Measurements from ENCODE around the gene B3GLCT. TPM values are rescaled to one million over a fixed set of nuclear protein-coding genes. Genes with fewer than 3 reads are reported as not detected.

The B3GLCT gene
- total RNA-seq, 1 experiment from 2014 or later: 3.9 TPM

DNA sequence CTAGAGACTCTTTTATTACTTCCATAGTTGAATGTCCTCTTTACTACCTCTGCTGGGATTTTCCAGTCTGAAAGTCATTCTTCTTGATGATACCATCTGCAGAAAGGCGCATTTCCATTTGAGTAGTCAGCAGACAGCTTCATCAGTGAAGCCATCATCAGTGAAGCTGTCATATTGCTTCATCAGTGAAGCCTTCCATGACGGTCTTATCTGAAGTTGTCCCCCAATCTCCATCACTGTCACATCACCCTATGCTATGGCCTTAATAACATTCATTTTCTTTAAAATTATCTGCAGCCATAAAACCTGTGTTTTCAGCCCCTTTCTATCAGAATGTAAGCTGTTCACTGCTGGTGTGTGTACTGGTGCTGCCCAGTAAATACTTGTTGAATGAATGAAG, 151.6 kb downstream of the B3GLCT start:
- intact Hi-C loops (cut with micrococcal nuclease): no loop called here
- Histone ChIP-seq H3K4me2 (ENCODE audit: low read length) (no peak overlapping the region), H3K9ac (ENCODE audit: low read length) (no peak overlapping the region), H2AFZ (ENCODE audit: low read depth, low read length, poor library complexity, severe bottlenecking) (no peak overlapping the region), H3K4me1 (ENCODE audit: control insufficient read depth in 1 of 2, insufficient read depth in 2 of 2, low read length in 2 of 2) (no peaks in the 10 kb centered on the region), H3K79me2 (ENCODE audit: insufficient read depth, low read length) (no peaks in the 10 kb centered on the region), H3K27me3 (ENCODE audit: insufficient read depth, low read length) (peaks cover 24% of the 10 kb centered on the region), H3K27ac (ENCODE audit: low read depth, low read length) (no peak overlapping the region), H3K4me3 (replicated peaks in 1 of 2; ENCODE audit: low read depth in 1 of 2, low read length in 2 of 2) (no peak overlapping the region), H3K9me2 (ENCODE audit: insufficient read depth) (no peaks in the 10 kb centered on the region), H3K36me3 (ENCODE audit: control insufficient read depth in 1 of 2, insufficient read depth in 2 of 2, low read length in 2 of 2) (no peaks in the 10 kb centered on the region), H4K20me1 (ENCODE audit: insufficient read depth) (no peaks in the 10 kb centered on the region), H3K9me3 (ENCODE audit: control insufficient read depth in 1 of 2, insufficient read depth in 1 of 2, low read depth in 1 of 2, low read length in 2 of 2) (no peaks in the 10 kb centered on the region; a peak in 1 of 4 replicates)
- ChIA-PET POLR2A (no interaction called here), RAD21 (ENCODE audit: low non-redundant PET in 1 of 2, low total read pairs in 2 of 2, uncharacterized antibody in 2 of 2, unreplicated experiment in 2 of 2) (no interaction called here), CTCF (no interaction called here)
- TF ChIP-seq, protein P1, sequence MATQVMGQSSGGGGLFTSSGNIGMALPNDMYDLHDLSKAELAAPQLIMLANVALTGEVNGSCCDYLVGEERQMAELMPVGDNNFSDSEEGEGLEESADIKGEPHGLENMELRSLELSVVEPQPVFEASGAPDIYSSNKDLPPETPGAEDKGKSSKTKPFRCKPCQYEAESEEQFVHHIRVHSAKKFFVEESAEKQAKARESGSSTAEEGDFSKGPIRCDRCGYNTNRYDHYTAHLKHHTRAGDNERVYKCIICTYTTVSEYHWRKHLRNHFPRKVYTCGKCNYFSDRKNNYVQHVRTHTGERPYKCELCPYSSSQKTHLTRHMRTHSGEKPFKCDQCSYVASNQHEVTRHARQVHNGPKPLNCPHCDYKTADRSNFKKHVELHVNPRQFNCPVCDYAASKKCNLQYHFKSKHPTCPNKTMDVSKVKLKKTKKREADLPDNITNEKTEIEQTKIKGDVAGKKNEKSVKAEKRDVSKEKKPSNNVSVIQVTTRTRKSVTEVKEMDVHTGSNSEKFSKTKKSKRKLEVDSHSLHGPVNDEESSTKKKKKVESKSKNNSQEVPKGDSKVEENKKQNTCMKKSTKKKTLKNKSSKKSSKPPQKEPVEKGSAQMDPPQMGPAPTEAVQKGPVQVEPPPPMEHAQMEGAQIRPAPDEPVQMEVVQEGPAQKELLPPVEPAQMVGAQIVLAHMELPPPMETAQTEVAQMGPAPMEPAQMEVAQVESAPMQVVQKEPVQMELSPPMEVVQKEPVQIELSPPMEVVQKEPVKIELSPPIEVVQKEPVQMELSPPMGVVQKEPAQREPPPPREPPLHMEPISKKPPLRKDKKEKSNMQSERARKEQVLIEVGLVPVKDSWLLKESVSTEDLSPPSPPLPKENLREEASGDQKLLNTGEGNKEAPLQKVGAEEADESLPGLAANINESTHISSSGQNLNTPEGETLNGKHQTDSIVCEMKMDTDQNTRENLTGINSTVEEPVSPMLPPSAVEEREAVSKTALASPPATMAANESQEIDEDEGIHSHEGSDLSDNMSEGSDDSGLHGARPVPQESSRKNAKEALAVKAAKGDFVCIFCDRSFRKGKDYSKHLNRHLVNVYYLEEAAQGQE (IDR thresholded peaks at IDR 0.05; ENCODE audit: low read depth): no peak
- DNase-seq (ENCODE audit: low read depth, low spot score) (no peak), ATAC-seq (no peak)
- BruUV-seq (replicated peaks): no TSS peak

DNA sequence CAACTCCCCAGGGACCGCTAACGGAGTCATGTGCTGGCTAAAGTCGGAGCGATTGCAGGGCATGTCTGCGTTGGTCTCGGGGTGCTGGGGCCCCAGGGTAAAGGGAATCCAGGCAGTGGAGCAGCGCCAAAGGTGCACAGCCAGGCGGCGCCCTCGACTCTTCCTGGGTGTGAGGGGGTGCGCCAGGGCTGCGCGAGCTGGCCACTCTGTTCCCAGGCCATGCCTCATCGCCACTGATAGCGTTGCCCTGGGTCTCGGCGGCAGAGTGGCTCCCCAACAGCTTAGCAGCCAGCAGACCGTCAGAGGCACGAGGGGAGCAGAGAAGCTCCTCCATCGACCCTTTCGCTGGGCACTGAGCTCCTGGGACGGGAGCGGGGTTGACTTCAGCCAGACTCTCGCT, 152.7 kb downstream of the B3GLCT start:
- peaks cover 24% of the 10 kb centered on the region for H3K27me3 ChIP-seq (ENCODE audit: insufficient read depth, low read length)
- H3K27ac ChIP-seq (ENCODE audit: low read depth, low read length): no peak overlapping the region
- ChIA-PET POLR2A (no interaction called here), RAD21 (ENCODE audit: low non-redundant PET in 1 of 2, low total read pairs in 2 of 2, uncharacterized antibody in 2 of 2, unreplicated experiment in 2 of 2) (no interaction called here), CTCF (no interaction called here)
- no peaks in the 10 kb centered on the region for H4K20me1 ChIP-seq (ENCODE audit: insufficient read depth)
- no peak overlapping the region for H3K4me2 ChIP-seq (ENCODE audit: low read length)
- no peak overlapping the region for H3K4me3 ChIP-seq (replicated peaks in 1 of 2; ENCODE audit: low read depth in 1 of 2, low read length in 2 of 2)
- H3K4me1 ChIP-seq (ENCODE audit: control insufficient read depth in 1 of 2, insufficient read depth in 2 of 2, low read length in 2 of 2): no peaks in the 10 kb centered on the region
- BruUV-seq (replicated peaks): no TSS peak
- H3K9ac ChIP-seq (ENCODE audit: low read length): no peak overlapping the region
- DNase-seq (ENCODE audit: low read depth, low spot score) (no peak), ATAC-seq (no peak)
- no peak for TF ChIP-seq EZH2phosphoT487 (IDR thresholded peaks at IDR 0.05; ENCODE audit: borderline replicate concordance)
- no peak for TF ChIP-seq YY1 (IDR thresholded peaks at IDR 0.05; ENCODE audit: extremely low read depth, insufficient replicate concordance, low read depth, low read length)
- TF ChIP-seq SP1 (IDR thresholded peaks at IDR 0.05; ENCODE audit: low read depth): no peak
- no peak for TF ChIP-seq FOSL1 (IDR thresholded peaks at IDR 0.05; ENCODE audit: low read depth)
- no peak for TF ChIP-seq SRF (IDR thresholded peaks at IDR 0.05; ENCODE audit: low read depth)
- no peak for TF ChIP-seq JUND (IDR thresholded peaks at IDR 0.05)
- no peak overlapping the region for H2AFZ ChIP-seq (ENCODE audit: low read depth, low read length, poor library complexity, severe bottlenecking)
- H3K9me2 ChIP-seq (ENCODE audit: insufficient read depth): no peaks in the 10 kb centered on the region
- no peaks in the 10 kb centered on the region for H3K36me3 ChIP-seq (ENCODE audit: control insufficient read depth in 1 of 2, insufficient read depth in 2 of 2, low read length in 2 of 2)
- no peaks in the 10 kb centered on the region; a peak in 1 of 4 replicates for H3K9me3 ChIP-seq (ENCODE audit: control insufficient read depth in 1 of 2, insufficient read depth in 1 of 2, low read depth in 1 of 2, low read length in 2 of 2)
- intact Hi-C loops (cut with micrococcal nuclease): no loop called here
- no peaks in the 10 kb centered on the region for H3K79me2 ChIP-seq (ENCODE audit: insufficient read depth, low read length)

All from HCT116 (cell line).